Muscle of leg (tissue), 11 donors: ENCODE data around the gene TJP3. TPM values are rescaled to one million over a fixed set of nuclear protein-coding genes. Genes with fewer than 3 reads are reported as not detected.

Experiments used
- DNase-seq: peaks from one replicate; pipeline ENCODE4 v3.0.0; 2013
- H3K27ac ChIP-seq: one replicate; pipeline ENCODE4 v1.5.1; 2013; ENCODE audit warnings: mild to moderate bottlenecking, low read length, control low read depth
- H3K27me3 ChIP-seq: one replicate; pipeline ENCODE4 v1.6.1; 2013; ENCODE audit warnings: low read length; ENCODE audit not compliant: control insufficient read depth, insufficient read depth
- H3K36me3 ChIP-seq: one replicate; pipeline ENCODE4 v1.6.1; 2013; ENCODE audit warnings: low read length; ENCODE audit not compliant: control insufficient read depth, insufficient read depth
- H3K4me1 ChIP-seq: one replicate; pipeline ENCODE4 v1.6.1; 2013; ENCODE audit warnings: low read length; ENCODE audit not compliant: control insufficient read depth, insufficient read depth
- H3K4me3 ChIP-seq: one replicate; pipeline ENCODE4 v1.5.1; 2013; ENCODE audit warnings: low read length, control low read depth
- H3K9me3 ChIP-seq: replicated peaks from 2 replicates; pipeline ENCODE4 v1.6.1; 2013; ENCODE audit warnings: low read depth, low read length; ENCODE audit not compliant: control insufficient read depth
- WGBS: methylation state at CpG from one replicate; pipeline ENCODE4 v1.1.5; 2013; ENCODE audit warnings: missing lambda C conversion rate; ENCODE audit not compliant: insufficient coverage; 5-methylcytosine and 5-hydroxymethylcytosine counted together
- polyA plus RNA-seq, 8 donors: library from polyadenylated mRNA; unstranded; fragments of 120-200 nt; gene quantifications; one replicate each; pipeline versions ENCODE4 v1.2.1 to v1.2.3, GENCODE V29; 2013; ENCODE audit warnings: inconsistent platforms in 1 of 8, low replicate concordance in 1 of 8; ENCODE audit not compliant: insufficient read length in 8 of 8, insufficient read depth in 1 of 8
- total RNA-seq: library from RNA; stranded (reverse); fragments of 120-200 nt; gene quantifications from one replicate; pipeline ENCODE4 v1.2.4, GENCODE V29; 2013

Gene TJP3
- total and polyA plus RNA-seq, 9 donors: 0.04 to 3.4 (median 0.35) TPM; not detected in 2

GRCh38 chr19:3798137-3798536 lies 90.0 kb downstream of the TJP3 start:
- Histone ChIP-seq H3K9me3 (peaks cover 7% of the 10 kb centered on the region), H3K36me3 (no peaks in the 10 kb centered on the region), H3K4me1 (peaks cover 11% of the 10 kb centered on the region), H3K27ac (no peak overlapping the region), H3K27me3 (peaks cover 33% of the 10 kb centered on the region), H3K4me3 (no peak overlapping the region)
- no peak for DNase-seq
- 53% methylated on average over 4 of the region's 6 CpGs for WGBS

Other genes with a start within 250 kb of the TJP3 start
- not detected for gene SMIM24, start 227.9 kb upstream of the TJP3 start, total RNA-seq
- gene SMIM24, start 227.9 kb upstream of the TJP3 start, polyA plus RNA-seq: 10 to 100 TPM in 1 of 8 donors, 1 to 10 TPM in 1, under 1 TPM in 5, not detected in 1; 0.24 to 30.7 (median 0.34) TPM
- gene SMIM44, start 224.9 kb upstream of the TJP3 start, total RNA-seq: not detected
- not detected for gene SMIM44, start 224.9 kb upstream of the TJP3 start, polyA plus RNA-seq
- 6.4 TPM for gene DOHH, start 207.7 kb upstream of the TJP3 start, total RNA-seq
- 10 to 100 TPM in 2 of 8 donors, 1 to 10 TPM in 6; 8.3 to 10.6 (median 9.7) TPM for gene DOHH, start 207.7 kb upstream of the TJP3 start, polyA plus RNA-seq
- 20.8 TPM for gene FZR1, start 202.1 kb upstream of the TJP3 start, total RNA-seq
- 10 to 100 TPM; 26.1 to 47.3 (median 32.2) TPM for gene FZR1, start 202.1 kb upstream of the TJP3 start, polyA plus RNA-seq
- 0.49 TPM for gene TEKTIP1, start 169.2 kb upstream of the TJP3 start, total RNA-seq
- 1 to 10 TPM; 2.6 to 5.2 (median 4.1) TPM for gene TEKTIP1, start 169.2 kb upstream of the TJP3 start, polyA plus RNA-seq
- 15.3 TPM for gene MFSD12, start 150.8 kb upstream of the TJP3 start, total RNA-seq
- gene MFSD12, start 150.8 kb upstream of the TJP3 start, polyA plus RNA-seq: 10 to 100 TPM; 22.3 to 39.7 (median 28.3) TPM
- gene HMG20B, start 135.4 kb upstream of the TJP3 start, total RNA-seq: 39.9 TPM
- gene HMG20B, start 135.4 kb upstream of the TJP3 start, polyA plus RNA-seq: 10 to 100 TPM; 34.2 to 47.7 (median 40.8) TPM
- 0.22 TPM for gene GIPC3, start 122.9 kb upstream of the TJP3 start, total RNA-seq
- 1 to 10 TPM in 7 of 8 donors, under 1 TPM in 1; 0.78 to 1.7 (median 1.3) TPM for gene GIPC3, start 122.9 kb upstream of the TJP3 start, polyA plus RNA-seq
- 0.53 TPM for gene TBXA2R, start 101.5 kb upstream of the TJP3 start, total RNA-seq
- gene TBXA2R, start 101.5 kb upstream of the TJP3 start, polyA plus RNA-seq: 1 to 10 TPM; 1.6 to 2.8 (median 2.3) TPM
- 20.1 TPM for gene CACTIN, start 81.6 kb upstream of the TJP3 start, total RNA-seq
- gene CACTIN, start 81.6 kb upstream of the TJP3 start, polyA plus RNA-seq: 10 to 100 TPM; 20.2 to 24.1 (median 22.7) TPM
- 8.4 TPM for gene PIP5K1C, start 7.9 kb upstream of the TJP3 start, total RNA-seq
- 10 to 100 TPM; 16.2 to 30.0 (median 24.0) TPM for gene PIP5K1C, start 7.9 kb upstream of the TJP3 start, polyA plus RNA-seq
- 14.6 TPM for gene APBA3, start 53.3 kb downstream of the TJP3 start, total RNA-seq
- 10 to 100 TPM in 7 of 8 donors, 1 to 10 TPM in 1; 9.5 to 16.9 (median 13.4) TPM for gene APBA3, start 53.3 kb downstream of the TJP3 start, polyA plus RNA-seq
- gene MRPL54, start 54.3 kb downstream of the TJP3 start, total RNA-seq: 61.4 TPM
- gene MRPL54, start 54.3 kb downstream of the TJP3 start, polyA plus RNA-seq: 10 to 100 TPM; 22.6 to 33.2 (median 29.6) TPM
- gene RAX2, start 63.8 kb downstream of the TJP3 start, total RNA-seq: 0.04 TPM
- not detected for gene RAX2, start 63.8 kb downstream of the TJP3 start, polyA plus RNA-seq
- gene MATK, start 78.0 kb downstream of the TJP3 start, total RNA-seq: 0.62 TPM
- 1 to 10 TPM in 5 of 8 donors, under 1 TPM in 3; 0.87 to 1.9 (median 1.1) TPM for gene MATK, start 78.0 kb downstream of the TJP3 start, polyA plus RNA-seq
- under 0.01 TPM for gene ZFR2, start 160.7 kb downstream of the TJP3 start, total RNA-seq
- gene ZFR2, start 160.7 kb downstream of the TJP3 start, polyA plus RNA-seq: under 1 TPM in 6 of 8 donors, not detected in 2; 0.03 to 0.23 (median 0.13) TPM
- gene ATCAY, start 172.3 kb downstream of the TJP3 start, total RNA-seq: 0.04 TPM
- gene ATCAY, start 172.3 kb downstream of the TJP3 start, polyA plus RNA-seq: under 1 TPM; 0.06 to 0.78 (median 0.24) TPM
- gene NMRK2, start 224.7 kb downstream of the TJP3 start, total RNA-seq: 168 TPM
- 100 to 1,000 TPM; 146 to 369 (median 300) TPM for gene NMRK2, start 224.7 kb downstream of the TJP3 start, polyA plus RNA-seq